HFF-Myc (cell line): ENCODE results near the gene VSIG10.
A peak's percentile ranks its signal among the peaks of the same experiment; 100 is the strongest.

Source experiments
- DNase-seq: peaks from one replicate; pipeline ENCODE4 v3.0.0-alpha.2; 2011; ENCODE audit warnings: low read depth; ENCODE audit errors: extremely low read depth
- H3K4me3 ChIP-seq: replicated peaks from 2 replicates; pipeline ENCODE4 v1.5.1; 2011; ENCODE audit warnings: low read depth, mild to moderate bottlenecking, control low read depth, low read length
- TF ChIP-seq, protein P1 (sequence below): IDR thresholded peaks from 2 replicates; pipeline ENCODE4 v1.5.1; 2012; ENCODE audit warnings: mild to moderate bottlenecking, low read depth, low read length, control low read depth; ENCODE audit errors: missing control alignments

The VSIG10 gene

DNA sequence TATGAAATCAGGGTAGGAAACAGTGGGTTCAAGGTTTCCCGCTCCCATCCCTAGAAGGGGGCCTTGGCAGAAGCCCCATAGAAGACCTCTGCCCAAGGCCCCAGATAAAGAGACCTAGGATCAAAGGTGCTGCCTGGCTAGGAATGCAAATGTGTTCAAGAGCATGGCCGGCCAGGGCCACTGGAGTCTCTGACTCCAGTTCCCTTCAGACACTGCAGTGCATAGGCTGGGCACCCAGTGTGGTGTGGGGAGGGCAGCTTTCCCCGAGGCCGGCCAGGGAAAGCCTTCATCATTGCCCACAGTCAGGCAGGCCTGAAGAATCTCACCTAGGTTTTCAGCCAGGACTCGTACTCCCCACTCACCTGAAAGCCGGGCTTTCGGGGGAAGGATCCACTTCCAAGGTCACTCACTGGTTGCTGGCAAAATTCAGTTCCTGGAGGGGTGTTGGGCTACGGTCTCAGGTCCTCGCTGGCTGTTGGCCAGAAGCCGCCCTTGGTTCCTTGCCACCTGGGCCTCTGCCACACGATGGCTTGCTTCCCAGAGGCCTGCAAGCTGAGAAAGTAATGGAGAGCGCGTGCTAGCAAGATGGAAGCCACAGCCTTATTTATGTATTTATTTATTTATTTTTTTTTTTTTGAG, 22.4 kb upstream of the VSIG10 start:
- TF ChIP-seq, protein P1, sequence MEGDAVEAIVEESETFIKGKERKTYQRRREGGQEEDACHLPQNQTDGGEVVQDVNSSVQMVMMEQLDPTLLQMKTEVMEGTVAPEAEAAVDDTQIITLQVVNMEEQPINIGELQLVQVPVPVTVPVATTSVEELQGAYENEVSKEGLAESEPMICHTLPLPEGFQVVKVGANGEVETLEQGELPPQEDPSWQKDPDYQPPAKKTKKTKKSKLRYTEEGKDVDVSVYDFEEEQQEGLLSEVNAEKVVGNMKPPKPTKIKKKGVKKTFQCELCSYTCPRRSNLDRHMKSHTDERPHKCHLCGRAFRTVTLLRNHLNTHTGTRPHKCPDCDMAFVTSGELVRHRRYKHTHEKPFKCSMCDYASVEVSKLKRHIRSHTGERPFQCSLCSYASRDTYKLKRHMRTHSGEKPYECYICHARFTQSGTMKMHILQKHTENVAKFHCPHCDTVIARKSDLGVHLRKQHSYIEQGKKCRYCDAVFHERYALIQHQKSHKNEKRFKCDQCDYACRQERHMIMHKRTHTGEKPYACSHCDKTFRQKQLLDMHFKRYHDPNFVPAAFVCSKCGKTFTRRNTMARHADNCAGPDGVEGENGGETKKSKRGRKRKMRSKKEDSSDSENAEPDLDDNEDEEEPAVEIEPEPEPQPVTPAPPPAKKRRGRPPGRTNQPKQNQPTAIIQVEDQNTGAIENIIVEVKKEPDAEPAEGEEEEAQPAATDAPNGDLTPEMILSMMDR = no peak
- H3K4me3 ChIP-seq = no peak overlapping the region
- no peak for DNase-seq

DNA sequence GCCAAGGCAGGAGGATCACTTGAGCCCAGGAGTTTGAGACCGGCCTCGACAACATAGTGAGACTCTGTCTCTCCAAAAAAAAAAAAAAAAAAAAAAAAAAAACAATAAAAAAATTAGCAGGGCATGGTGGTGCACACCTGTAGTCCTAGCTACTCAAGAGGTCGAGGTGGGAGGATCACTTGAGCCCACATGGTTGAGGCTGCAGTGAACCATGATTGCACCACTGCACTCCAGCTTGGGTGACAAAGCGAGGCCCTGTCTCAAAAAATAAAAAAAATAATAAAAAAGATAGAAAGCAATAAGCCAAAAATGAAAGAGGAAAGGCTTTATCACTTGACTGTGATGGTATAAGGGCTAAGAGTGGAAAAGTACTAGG, 21.9 kb upstream of the VSIG10 start:
- DNase-seq = no peak
- H3K4me3 ChIP-seq = no peak overlapping the region
- TF ChIP-seq, protein P1 = no peak

DNA sequence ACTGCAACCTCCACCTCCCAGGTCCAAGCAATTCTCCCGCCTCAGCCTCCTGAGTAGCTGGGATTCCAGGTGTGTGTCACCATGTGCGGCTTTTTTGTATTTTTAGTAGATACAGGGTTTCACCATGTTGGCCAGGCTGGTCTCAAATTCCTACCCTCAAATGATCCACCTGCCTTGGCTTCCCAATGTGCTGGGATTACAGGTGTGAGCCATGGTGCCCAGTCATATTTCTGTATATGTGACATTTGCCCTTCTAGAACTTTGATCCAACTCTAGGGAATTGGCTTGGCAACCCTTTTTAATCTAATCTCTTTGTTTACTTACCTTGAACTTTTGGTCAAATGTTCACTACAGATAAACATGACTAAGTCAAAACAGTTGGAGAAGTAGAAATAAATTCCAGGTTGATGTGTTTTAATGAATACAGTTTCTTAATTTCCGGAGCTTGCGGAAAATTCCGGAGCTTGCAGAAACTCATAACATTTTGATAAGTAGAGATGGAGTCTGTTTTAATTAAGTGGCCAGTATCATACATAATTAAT, 20.6 kb upstream of the VSIG10 start:
- no peak for DNase-seq
- TF ChIP-seq, protein P1 = no peak
- no peak overlapping the region for H3K4me3 ChIP-seq

DNA sequence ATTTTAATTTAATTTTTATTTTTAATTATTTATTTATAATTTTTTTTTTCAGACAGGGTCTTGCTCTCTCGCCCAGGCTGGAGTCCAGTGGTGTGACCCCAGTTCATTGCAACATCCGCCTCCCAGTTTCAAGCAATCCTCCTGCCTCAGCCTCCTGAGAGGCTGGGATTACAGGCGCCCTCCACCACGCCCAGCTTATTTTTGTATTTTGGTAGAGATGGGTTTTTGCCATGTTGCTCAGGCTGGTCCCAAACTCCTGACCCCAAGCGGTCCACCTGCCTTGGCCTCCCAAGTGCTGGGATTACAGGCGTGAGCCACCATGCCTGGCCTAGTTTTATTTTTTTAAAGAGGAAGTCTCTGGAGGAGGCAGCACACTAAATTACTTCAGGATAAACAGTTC, 18.5 kb upstream of the VSIG10 start:
- no peak for DNase-seq
- no peak overlapping the region for H3K4me3 ChIP-seq
- TF ChIP-seq, protein P1 = no peak

DNA sequence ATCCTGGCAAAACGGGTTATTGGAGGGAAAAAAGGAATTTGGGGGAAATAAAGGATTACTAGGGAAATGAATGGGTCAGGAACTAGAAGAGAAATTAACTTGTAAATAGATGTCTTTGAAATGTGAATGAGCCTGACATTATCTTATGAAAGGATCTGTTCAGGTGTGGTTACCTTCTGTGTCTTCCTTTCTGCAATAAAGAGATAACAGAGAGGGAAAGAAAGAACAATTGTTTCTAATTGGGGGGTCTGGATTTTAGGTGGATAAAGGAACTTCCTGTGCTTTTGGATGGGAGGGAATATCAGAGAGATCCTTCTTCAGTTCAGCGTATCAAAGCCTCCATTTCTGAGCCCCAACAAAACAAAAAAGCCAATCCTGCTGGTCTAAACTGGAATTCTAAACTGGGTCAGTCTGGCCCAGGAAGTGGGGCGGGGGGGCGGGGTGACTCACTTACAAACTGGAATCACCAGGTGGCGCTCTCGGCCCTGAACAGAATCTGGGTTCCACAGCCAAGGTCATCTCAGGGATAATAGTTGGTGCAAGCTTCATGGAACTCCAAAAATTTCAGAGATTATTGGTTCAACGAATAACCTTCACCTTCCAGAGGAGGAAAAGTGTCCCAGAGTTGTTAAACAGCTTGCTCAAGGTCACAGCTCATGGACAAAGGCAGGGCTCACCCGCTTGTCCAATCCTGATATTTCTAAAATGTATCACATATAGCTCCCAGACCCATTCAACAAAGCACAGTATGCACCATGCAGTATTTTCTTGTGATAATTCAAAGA, 17.0 kb upstream of the VSIG10 start:
- TF ChIP-seq, protein P1 = peak; percentile 55
- peak; percentile 43 for DNase-seq
- no peak overlapping the region for H3K4me3 ChIP-seq

DNA sequence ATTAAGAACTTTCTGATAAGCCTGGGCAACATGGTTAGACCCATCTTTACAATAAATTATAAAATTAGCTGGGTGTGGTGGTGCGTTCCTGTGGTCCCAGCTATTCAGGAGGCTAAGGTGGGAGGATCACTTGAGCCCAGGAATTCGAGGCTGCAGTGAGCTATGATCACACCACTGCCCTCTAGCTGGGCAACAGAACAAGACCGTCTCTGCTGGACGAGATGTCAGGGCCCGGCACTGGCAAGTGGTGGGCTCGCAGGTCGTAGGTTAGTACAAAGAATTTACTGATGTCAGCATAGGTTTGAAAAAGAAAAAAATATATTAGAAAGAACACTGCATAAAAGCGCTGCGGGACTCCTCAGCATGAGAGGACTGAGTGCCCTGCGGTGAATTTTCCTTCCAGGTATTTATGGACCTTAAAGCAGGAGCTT, 15.7 kb upstream of the VSIG10 start:
- TF ChIP-seq, protein P1 = no peak
- H3K4me3 ChIP-seq = no peak overlapping the region
- no peak for DNase-seq
